ENCODE data around the gene HSCB.
A peak's percentile ranks its signal among the peaks of the same experiment; 100 is the strongest.
"Not testable (repeated sequence)": the region's sequence is repeated elsewhere in the genome, so short reads cannot be mapped to it uniquely, and the experiment has no call there.

Gene HSCB

GRCh38 chr22:28791124-28791523, 49.3 kb downstream of the HSCB start:
- no peak for DNase-seq

- DNase-seq = no peak
Measured at GRCh38 chr22:28791841-28792490, 50.1 kb downstream of the HSCB start.

DNA sequence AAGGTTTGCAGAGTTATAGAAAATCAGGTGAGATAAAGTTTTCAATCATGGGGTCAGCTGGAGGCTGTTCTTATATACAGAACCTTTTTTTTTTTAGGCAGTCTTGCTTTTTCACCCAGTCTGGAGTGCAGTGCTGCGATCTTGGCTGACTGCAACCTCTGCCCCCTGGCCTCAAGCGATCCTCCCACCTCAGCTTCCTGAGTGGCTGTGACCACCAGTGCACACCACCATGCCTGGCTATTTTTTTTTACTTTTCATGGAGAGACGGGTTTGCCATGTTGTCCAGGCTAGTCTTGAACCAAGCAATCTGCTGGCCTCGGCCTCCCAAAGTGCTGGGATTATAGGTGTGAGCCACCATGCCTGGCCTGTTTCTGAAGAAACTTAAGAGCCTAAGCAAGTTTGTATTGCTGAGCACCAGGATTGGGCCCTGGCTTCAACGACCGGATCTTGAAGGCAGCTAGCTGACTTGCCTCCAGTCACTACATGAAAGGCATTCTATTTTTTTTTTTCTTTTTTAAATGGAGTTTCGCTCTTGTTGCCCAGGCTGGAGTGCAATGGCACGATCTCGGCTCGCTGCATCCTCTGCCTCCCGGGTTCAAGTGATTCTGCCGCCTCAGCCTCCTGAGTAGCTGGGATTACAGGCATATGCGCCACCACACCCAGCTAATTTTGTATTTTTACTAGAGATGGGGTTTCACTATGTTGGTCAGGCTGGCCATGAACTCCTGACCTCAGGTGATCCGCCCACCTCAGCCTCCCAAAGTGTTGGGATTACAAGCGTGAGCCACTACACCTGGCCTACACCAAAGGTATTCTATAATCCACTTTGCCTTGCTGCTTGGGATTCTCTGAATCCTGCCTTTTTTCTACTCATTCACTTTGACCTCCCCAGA, 50.9 kb downstream of the HSCB start:
- no peak for DNase-seq

DNA sequence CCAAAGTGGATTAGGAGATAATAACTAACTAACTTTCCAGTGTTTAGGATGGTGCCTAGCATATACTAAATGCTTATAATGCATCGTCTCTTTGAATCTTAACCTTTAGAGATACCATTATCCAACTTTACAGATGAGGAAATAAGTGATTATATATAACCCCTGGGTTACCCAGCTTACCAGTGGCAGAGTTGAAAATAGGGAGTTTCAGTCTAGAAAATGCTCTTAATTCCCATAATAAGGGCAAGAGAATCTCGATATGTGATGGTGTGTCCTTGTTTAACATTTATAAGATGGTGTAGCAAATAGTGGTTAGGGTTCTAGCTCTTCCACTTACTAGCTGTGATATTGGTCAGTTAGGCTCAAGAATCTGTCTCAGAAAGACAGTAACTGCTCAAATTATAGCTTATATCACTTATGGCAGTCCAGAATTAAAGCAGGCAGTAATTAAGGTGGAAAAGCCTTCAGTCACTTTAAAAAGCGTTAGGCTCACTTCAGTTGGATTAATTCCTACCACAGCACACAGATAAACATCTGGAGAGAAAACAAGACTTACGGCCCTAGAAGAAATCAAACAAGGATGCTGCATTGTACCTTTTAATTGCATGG, 52.2 kb downstream of the HSCB start:
- no peak for DNase-seq

DNA sequence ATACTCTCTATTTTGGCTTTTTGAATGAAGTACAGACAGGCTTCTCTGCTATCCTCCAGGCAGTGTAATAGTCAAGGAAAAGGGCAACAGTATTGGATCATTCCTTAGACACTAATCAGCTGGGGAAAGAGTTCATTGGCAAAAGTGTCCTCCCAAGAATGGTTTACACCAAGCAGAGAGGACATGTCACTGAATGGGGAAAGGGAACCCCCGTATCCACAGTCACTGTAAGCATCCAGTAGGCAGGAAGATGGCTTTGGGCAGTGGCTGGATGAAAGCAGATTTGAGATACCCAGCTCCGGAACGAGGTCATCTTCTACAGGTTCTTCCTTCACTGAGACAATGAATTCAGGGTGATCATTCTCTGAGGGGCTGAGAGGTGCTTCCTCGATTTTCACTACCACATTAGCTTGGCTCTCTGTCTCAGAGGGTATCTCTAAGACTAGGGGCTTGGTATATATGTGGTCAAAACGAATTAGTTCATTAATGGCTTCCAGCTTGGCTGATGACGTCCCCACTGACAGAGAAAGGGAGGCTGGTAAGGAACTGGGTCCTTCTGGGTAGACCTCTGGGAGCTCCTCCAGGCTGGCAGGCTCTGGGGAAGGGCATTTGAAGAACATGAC, 53.3 kb downstream of the HSCB start:
- DNase-seq = no peak

DNA sequence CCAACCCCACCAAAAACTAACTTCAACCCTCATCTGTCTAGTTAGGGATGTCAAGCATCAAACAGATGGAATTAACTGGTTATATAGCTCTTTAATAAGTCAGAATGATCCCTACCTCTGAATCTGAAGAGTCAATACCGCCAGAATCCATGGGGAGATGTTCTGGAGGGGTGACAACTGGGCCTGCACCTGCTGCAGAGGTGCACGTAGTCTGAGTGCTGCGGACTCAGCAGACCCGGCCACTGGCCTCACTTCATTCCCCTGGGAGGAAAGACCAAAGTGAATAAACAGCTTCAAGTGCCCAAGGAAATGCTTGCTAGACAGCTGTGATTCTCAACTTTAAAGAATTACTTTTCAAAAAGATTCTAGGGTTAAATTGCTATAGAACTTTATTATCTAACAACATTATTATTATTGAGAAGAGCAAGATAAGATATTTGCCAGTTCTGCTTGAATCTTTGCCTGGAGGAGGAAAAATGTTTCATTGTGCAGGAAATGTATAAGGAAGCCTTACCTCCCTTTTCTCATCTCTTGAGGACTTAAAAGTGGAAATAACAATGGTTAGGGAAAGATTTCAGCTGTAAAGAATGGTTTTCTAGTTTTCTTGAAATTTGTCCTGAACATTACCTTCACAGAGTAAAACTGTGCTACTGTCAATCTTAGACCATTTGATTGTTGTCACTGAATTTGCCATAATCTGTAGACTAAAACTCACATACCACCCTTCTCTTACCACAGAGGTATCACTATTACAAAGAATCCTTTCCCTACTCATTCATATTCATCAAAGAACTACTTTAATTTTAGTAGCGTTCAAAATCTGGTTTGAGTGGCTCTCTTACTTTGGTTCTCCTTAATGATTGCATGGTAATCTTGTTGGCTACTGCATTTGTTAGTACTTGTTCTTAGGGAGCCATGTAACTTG, 54.4 kb downstream of the HSCB start:
- DNase-seq = no peak

DNA sequence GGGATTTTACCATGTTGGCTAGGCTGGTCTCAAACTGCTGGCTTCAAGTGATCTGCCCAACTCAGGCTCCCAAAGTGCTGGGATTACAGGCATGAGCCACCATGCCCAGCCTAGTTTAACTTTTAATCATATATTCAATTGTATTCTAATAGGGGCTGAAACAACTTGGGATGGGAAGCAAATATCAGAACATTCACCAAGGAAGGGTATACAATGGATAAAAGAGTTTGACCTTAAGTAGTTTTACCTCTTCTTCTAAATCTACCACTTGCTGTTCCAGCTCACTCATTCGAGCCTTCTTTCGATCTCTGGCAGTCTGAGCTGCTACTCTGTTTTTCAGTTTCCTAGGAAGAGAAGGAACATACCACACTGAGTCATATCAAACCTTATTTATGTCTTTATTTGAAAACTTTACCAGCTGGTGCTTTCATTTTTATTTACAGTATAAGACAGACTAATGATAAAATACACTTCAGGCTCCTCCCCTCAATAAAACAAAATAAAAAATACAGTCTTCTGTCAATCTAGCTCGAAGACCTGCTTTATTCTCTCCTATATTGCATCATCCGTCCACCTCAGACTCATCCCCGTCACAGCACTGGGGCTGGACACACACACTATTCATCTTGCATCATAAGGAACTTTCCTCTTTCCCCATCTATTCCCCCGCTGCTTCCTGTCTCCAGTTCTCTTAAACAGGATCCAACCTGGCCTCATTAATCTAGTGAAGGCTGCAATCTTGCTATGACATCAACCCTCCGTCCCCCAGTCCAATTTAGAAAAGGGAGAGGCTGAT, 57.2 kb downstream of the HSCB start:
- DNase-seq = peak in 1 of 56 donors; percentile 6

DNA sequence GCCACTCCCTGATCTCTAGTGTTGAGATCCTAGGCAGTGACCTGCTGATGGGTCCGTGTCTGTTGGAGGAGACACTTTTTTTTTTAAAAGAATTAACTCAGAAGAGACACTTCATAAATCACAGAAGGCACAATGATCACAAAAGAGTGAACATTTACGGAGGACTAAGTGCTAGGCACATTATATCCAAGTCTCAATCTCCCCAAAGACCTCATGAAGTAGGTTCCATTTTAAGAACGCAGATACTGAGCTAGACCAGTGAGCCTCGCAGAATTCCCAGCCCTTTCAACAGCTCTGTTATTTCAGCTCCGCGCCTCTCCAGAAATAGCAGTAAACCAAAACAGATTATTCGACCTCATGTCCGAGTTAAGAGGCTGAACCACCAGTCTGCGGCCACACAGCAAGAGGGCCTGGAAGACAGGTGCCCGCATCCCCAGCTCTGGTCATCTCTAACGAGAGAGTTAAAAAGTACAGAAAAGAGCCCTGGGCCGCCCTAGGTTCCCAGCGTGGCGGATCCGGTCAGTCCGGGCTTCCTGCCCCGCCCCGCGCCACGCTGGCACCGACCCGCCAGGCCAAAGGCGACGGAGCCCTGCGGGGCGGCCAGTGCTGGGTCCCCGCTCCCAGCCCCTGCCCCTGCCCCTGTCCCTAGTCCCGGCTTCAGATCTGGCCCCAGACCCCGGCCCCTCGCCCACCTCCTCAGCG, 57.9 kb downstream of the HSCB start:
- peak in 26 of 56 donors; percentile 22 to 74 (median 42) for DNase-seq

- peak; percentile 50 to 95 (median 87) for DNase-seq
Measured at GRCh38 chr22:28800308-28801041, 58.6 kb downstream of the HSCB start, which contains the start of gene XBP1. TSS of gene XBP1 (minus strand) at chr22:28800569.

GRCh38 chr22:28801845-28802594, 60.2 kb downstream of the HSCB start:
- DNase-seq = no peak

- DNase-seq = no peak
Measured at GRCh38 chr22:28802595-28803123, 60.8 kb downstream of the HSCB start.

DNA sequence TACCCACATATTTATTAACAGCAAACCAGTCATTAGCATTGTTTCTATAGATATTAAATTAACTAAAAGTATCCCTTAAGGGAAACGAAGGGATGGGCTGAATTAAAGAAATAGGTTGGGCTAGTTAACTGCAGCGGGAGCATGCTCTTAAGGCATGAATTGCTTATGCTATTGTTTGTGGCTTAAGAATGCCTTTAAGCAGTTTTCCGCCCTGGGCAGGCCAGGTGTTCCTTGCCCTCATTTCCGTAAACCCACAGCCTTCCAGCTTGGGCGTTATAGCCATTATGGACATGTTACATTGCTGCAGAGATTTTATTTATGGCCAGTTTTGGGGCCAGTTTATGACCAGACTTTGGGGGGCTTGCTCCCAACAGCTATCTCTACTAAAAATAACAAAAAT, 63.6 kb downstream of the HSCB start:
- not testable (repeated sequence) for DNase-seq
